Panc1 (cell line): ENCODE results near the gene SPATA24. TPM values are rescaled to one million over a fixed set of nuclear protein-coding genes. Genes with fewer than 3 reads are reported as not detected.

Experiments
- ATAC-seq: fragments of 200-7000 bp; cut with Tn5 transposase; 2 replicates; pipeline ENCODE4 v1.9.1; 2020; ENCODE audit warnings: mild to moderate bottlenecking, moderate library complexity
- BruUV-seq: library from RNA; stranded (reverse); fragments of 400-500 nt; replicated peaks from 2 replicates; lab custom pipeline; 2021; lab: Mats Ljungman, UMichigan
- CTCF ChIA-PET: fragments of 300-600 bp; sonication (Branson Sonifier 250); formaldehyde crosslinking; loops from one replicate; lab custom pipeline; 2022; ENCODE audit warnings: antibody characterized with exemption; lab: Charles Lee
- POLR2A ChIA-PET: fragments of 300-600 bp; sonication (Branson Sonifier 250); formaldehyde crosslinking; loops from one replicate; lab custom pipeline; 2022; ENCODE audit warnings: antibody characterized with exemption; lab: Charles Lee
- DNase-seq: peaks from one replicate; pipeline ENCODE4 v3.0.0-alpha.2; 2010; ENCODE audit warnings: low read depth, low spot score
- H3K27ac ChIP-seq: 2 replicates; pipeline ENCODE4 v1.5.1; 2011; ENCODE audit warnings: mild to moderate bottlenecking, low read length, inconsistent platforms
- H3K27me3 ChIP-seq: fragments of 200-500 bp; sonication (Bioruptor generic); 2 replicates; pipeline ENCODE4 v1.6.0; 2014; ENCODE audit warnings: low read length, inconsistent platforms; ENCODE audit not compliant: control insufficient read depth, insufficient read depth
- H3K36me3 ChIP-seq: fragments of 200-500 bp; sonication (Bioruptor generic); 2 replicates; pipeline ENCODE4 v1.5.1; 2014; ENCODE audit warnings: inconsistent platforms, mild to moderate bottlenecking, low read length, moderate library complexity; ENCODE audit not compliant: control insufficient read depth, insufficient read depth
- H3K4me1 ChIP-seq: 2 replicates; pipeline ENCODE4 v1.5.1; 2011; ENCODE audit warnings: inconsistent platforms, mild to moderate bottlenecking, low read length, moderate library complexity; ENCODE audit not compliant: control insufficient read depth, insufficient read depth
- H3K4me3 ChIP-seq, 2 experiments: 2 replicates each; pipeline ENCODE4 v1.5.1; 2011 to 2012; ENCODE audit warnings: low read depth in 2 of 2, low read length in 2 of 2, mild to moderate bottlenecking in 2 of 2, inconsistent platforms in 1 of 2, moderate library complexity in 1 of 2
- H3K9me3 ChIP-seq: fragments of 200-500 bp; sonication (Bioruptor generic); 2 replicates; pipeline ENCODE4 v1.5.1; 2014; ENCODE audit warnings: low read depth, mild to moderate bottlenecking, inconsistent platforms, low read length, moderate library complexity; ENCODE audit not compliant: control insufficient read depth, insufficient read depth
- CTCF ChIP-seq: fragments of 450-650 bp; IDR thresholded peaks from 2 replicates; pipeline ENCODE4 v1.5.1; 2017; ENCODE audit warnings: mild to moderate bottlenecking
- POLR2AphosphoS5 ChIP-seq: IDR thresholded peaks from 2 replicates; pipeline ENCODE4 v1.6.1; 2012; ENCODE audit warnings: mild to moderate bottlenecking, low read depth, low read length, moderate library complexity
- REST ChIP-seq, 2 experiments: IDR thresholded peaks; 2 replicates each; pipeline ENCODE4 v1.6.1; 2011 to 2012; ENCODE audit warnings: low read depth in 2 of 2, control low read depth in 1 of 2, low read length in 1 of 2, mild to moderate bottlenecking in 1 of 2, moderate library complexity in 1 of 2; ENCODE audit not compliant: insufficient read depth in 1 of 2
- SIN3A ChIP-seq: IDR thresholded peaks from 2 replicates; pipeline ENCODE4 v1.6.1; 2012; ENCODE audit warnings: low read depth, mild to moderate bottlenecking, low read length, moderate library complexity, borderline replicate concordance; ENCODE audit not compliant: insufficient read depth
- TCF7L2 ChIP-seq: IDR thresholded peaks from 2 replicates; pipeline ENCODE4 v1.6.1; 2011; ENCODE audit warnings: mild to moderate bottlenecking, low read depth, low read length, inconsistent platforms
- in situ Hi-C: cut with HindIII; loops from 2 replicates; pipeline ENCODE4 v1.10.0; 2016; ENCODE audit warnings: low sequenced_read_pairs, low pct_unique_long_range_greater_than_20kb
- intact Hi-C: fragments of 100-400 bp; cut with micrococcal nuclease; formaldehyde crosslinking; loops from one replicate; pipeline ENCODE4 v1.10.0; 2022; ENCODE audit not compliant: unreplicated experiment
- total RNA-seq: library from RNA; stranded (reverse); gene quantifications from one replicate; pipeline ENCODE4 v1.2.1, GENCODE V29; 2021; ENCODE audit not compliant: unreplicated experiment

SPATA24 gene
- total RNA-seq, 1 experiment from 2014 or later, result 5.5 TPM

- in situ Hi-C loops (no loop called here), intact Hi-C loops (no loop called here)
- Histone ChIP-seq H3K4me3 (no peak overlapping the region), H3K36me3 (peaks cover 22% of the 10 kb centered on the region), H3K27ac (no peak overlapping the region), H3K27me3 (no peaks in the 10 kb centered on the region), H3K9me3 (no peaks in the 10 kb centered on the region), H3K4me1 (peaks cover 9% of the 10 kb centered on the region)
- ATAC-seq, result no peak
- TF ChIP-seq POLR2AphosphoS5, result no peak
- no peak for TF ChIP-seq CTCF
- TF ChIP-seq TCF7L2, result no peak
- no peak for TF ChIP-seq SIN3A
- TF ChIP-seq REST (IDR thresholded peaks at IDR 0.05; ENCODE audit: insufficient read depth in 1 of 2, low read depth in 2 of 2, low read length in 1 of 2), result no peak
- POLR2A ChIA-PET, result no interaction called here
- no TSS peak for BruUV-seq
- DNase-seq, result no peak
- CTCF ChIA-PET, result no interaction called here
Observed at GRCh38 chr5:139371482-139372435, 32.1 kb downstream of the SPATA24 start.

GRCh38 chr5:139369181-139369580, 34.7 kb downstream of the SPATA24 start:
- TF ChIP-seq POLR2AphosphoS5, result no peak
- TF ChIP-seq TCF7L2, result no peak
- no peak for TF ChIP-seq SIN3A
- no peak for TF ChIP-seq CTCF
- no peak for TF ChIP-seq REST (IDR thresholded peaks at IDR 0.05; ENCODE audit: insufficient read depth in 1 of 2, low read depth in 2 of 2, low read length in 1 of 2)
- intact Hi-C loops, result no loop called here
- Histone ChIP-seq H3K27me3 (no peaks in the 10 kb centered on the region), H3K36me3 (peaks cover 25% of the 10 kb centered on the region), H3K9me3 (no peaks in the 10 kb centered on the region), H3K4me3 (no peak overlapping the region), H3K27ac (no peak overlapping the region), H3K4me1 (peaks cover 9% of the 10 kb centered on the region)
- ChIA-PET CTCF (no interaction called here), POLR2A (no interaction called here)
- in situ Hi-C loops, result no loop called here
- BruUV-seq, result TSS peak; percentile 65
- ATAC-seq (no peak), DNase-seq (no peak)
